ENCODE data around the gene DUSP7.

DUSP7 gene

DNA sequence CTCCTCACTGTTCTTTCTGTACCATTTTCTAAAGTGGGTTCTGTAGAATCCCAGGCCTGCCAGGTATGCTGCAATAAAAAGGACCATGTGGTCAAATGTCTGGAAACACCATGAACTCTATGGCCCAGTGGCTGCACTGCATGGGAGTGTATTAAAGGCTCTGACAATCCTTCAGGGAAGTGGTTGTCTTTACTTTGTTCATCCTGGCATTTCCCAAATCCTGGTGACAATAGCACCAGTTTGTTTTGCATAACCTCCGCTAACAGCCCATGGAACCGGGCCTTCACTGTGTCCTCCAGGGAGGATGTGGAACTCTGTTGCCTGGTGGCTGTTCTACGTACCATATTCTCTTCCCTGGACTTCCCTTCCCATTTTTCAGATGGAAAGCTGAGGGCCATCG lies 11.2 kb upstream of the DUSP7 start:
- DNase-seq (ENCODE audit: low read depth in 2 of 2): no peak

- DNase-seq (ENCODE audit: low read depth in 2 of 2): no peak
Measured at GRCh38 chr3:52067046-52067445, 10.7 kb upstream of the DUSP7 start.

DNA sequence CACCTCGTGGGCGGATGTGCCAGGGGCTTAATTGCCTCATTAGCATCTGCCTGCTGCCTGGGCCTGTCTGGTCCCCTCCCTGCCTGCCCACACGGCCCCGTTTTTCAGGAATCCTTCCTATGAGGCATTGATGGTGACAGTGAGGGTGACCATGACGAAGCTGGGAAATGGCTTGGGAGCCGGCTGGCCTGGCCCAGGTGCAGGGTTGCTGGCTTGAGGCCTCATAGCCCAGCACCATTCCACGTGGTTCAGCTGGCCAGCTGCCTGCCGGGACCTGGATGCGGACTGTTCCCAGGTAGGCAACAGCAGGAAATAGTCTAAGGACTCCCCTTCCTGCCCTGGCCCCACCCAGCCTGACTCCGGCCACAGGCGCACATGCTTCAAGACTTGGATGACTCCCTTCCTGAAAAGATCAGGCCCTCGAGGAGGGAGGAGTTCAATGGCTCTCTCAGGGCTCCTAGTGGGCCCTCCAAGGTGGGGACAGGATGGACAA lies 8.9 kb upstream of the DUSP7 start:
- no peak for DNase-seq (ENCODE audit: low read depth in 2 of 2)

DNA sequence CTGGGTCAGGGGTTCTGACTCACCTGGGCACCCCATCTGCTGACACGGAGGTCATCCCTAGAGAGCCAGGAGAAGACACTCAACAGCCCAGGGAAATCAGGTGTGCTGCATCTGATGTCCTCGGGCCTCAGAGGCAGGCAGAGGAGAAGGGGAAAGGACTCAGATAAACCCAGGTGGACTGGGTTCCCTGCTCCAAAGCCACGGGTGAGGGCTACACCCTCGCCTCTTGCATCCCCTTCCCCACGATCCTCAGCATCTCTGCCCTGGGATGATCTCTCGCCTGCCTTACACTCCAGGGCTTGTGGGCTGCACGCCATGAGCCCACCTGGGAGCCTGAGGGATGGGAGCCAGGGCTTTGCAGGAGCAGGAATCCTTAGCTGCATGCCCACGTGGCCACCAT lies 8.2 kb upstream of the DUSP7 start:
- no peak for DNase-seq (ENCODE audit: low read depth in 2 of 2)

- DNase-seq (ENCODE audit: low read depth in 2 of 2): no peak
Measured at GRCh38 chr3:52063026-52063723, 6.8 kb upstream of the DUSP7 start.

DNA sequence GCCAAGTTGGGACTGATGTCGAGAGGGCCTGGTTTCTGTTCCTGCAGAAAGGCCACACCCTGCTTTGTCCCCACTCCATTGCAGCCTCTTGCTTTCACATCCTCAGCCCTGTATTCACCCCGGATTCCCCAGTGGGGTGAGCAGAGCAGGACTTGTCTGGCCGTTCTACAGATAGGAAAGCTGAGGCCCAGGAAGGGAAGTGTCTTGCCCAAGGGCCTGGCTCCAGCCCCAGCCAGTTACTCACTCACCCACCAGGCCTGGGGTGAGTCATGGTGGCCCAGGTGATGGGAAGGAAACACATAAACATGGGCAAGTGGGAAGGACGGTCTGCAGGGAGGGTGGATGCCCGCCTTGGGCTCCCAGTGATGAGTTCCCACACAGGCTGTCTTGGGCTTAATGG lies 6.1 kb upstream of the DUSP7 start:
- DNase-seq (ENCODE audit: low read depth in 2 of 2): no peak

DNA sequence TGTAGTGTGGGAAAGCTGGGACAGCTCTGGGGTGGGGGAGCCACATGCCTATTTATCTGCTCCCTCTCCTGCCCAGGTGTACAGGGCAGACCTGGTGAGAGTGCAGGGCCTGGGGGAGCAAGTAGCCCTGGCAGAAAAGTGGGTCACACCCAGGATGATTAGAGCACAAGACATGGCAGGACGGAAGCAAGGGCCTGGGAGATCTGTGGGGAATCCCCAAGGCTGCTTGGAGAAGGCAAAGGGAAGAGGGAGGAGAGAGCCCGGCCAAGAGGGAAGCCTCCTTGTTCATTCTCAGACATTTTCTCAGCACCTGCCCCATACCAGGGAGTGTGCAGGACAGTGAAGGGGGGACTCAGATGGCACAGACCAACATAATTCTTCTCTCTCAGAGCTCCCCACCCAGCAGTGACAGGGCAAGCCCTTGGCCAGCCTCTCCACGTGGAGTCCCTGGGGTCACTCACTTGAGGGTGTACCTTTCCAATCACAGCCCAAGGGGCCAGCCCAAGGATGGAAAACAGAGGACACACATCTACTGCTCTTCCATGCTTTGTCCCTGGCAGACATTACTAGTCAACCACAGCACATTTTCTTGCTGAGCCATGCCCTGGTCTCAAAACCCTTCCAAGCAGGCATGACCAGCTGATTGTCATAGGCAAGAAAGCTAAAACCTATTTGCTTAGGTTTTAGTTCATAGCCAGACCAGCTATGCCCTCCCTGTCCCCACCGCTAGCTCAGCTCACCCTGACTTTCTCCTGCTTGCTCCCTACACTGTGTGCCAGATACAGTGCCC lies 4.9 kb upstream of the DUSP7 start:
- DNase-seq (ENCODE audit: low read depth in 2 of 2): no peak

GRCh38 chr3:52059781-52060180 lies 3.4 kb upstream of the DUSP7 start:
- no peak for DNase-seq (ENCODE audit: low read depth in 2 of 2)

- DNase-seq (ENCODE audit: low read depth in 2 of 2): no peak
Measured at GRCh38 chr3:52057812-52058495, 1.6 kb upstream of the DUSP7 start.

DNA sequence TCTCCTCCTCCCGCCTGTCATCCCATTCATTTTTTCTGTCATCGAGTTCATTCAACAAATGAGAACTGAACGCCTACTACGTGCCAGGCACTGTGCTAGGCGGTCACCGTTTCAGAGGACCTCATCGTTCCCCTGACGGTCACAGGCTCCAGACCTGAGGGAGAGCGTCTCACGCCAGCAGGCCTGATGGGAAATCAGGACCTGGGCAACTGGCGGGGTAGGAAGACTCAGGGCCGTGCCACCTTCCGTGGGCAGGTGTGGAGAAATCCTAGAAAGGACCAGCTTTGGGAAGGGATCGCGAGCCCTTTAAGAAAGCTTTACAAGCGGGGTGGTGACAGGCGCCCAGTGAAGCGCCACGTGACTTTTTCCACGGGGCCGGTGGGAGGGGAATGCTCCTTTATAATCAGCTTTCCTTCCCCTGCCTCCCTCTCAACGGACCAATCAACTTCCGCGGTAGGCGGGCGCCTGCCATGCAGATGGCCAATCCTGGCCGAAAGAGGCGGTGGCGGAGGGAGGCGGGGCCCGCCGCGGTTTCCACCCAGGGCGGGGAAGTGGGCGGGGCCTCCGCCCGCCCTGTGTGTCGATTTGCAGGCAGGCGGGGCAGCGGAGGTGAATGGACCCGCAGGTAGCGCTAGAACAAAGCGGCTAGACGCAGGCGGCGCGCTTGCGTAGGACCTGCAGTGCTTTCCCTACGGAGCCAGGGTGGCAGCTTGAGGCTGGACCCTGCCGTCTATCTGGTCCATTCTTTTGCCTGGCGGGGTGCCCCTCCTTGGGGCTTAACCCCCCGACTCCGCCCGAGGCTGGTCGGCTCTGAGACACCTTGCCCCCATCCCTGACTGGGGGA lies 819 bp upstream of the DUSP7 start:
- peak; percentile 98 to 99 for DNase-seq (ENCODE audit: low read depth in 2 of 2)

DNA sequence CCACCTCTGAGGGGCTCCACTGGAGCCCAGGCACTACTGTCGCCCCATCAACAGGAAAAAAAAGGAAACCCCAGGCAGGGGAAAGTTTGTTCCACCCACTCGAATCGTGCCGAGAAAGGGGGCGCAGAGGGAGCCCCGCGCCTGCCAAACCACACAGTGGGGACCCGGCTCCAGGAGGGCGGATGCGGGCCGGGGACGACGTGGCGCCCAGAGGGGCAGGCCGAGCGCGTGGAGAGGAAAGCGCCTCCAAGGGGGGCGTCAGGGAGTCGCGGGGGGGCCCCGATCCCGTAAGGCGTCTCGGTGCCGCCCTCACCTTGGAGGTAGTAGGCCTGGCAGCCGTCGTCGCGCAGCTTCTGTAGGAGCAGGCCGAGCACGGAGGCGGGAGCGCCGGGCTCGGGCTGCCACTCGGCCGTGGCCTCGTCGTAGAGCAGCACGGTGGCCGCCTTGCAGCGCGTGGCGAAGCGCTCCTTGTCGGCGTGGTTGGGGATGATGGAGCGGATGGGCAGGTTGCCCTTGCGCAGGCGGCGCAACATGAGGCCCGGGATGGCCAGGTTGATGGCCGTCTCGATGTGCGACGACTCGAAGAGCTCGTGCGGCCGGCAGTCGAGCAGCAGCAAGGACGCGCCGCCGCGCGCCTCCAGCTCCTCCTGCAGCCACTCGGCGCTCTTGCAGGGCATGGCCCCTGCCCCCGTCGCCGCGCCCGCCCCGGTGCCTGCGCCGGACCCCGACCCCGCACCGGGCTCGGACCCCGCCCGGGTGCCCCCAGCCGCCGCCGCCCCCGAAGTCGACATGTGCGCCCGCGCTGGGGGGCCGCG lies 627 bp downstream of the DUSP7 start:
- DNase-seq (ENCODE audit: low read depth in 2 of 2): peak; percentile 18 to 22

GRCh38 chr3:52054661-52055511 lies 1.5 kb downstream of the DUSP7 start:
- no peak for DNase-seq (ENCODE audit: low read depth in 2 of 2)

DNA sequence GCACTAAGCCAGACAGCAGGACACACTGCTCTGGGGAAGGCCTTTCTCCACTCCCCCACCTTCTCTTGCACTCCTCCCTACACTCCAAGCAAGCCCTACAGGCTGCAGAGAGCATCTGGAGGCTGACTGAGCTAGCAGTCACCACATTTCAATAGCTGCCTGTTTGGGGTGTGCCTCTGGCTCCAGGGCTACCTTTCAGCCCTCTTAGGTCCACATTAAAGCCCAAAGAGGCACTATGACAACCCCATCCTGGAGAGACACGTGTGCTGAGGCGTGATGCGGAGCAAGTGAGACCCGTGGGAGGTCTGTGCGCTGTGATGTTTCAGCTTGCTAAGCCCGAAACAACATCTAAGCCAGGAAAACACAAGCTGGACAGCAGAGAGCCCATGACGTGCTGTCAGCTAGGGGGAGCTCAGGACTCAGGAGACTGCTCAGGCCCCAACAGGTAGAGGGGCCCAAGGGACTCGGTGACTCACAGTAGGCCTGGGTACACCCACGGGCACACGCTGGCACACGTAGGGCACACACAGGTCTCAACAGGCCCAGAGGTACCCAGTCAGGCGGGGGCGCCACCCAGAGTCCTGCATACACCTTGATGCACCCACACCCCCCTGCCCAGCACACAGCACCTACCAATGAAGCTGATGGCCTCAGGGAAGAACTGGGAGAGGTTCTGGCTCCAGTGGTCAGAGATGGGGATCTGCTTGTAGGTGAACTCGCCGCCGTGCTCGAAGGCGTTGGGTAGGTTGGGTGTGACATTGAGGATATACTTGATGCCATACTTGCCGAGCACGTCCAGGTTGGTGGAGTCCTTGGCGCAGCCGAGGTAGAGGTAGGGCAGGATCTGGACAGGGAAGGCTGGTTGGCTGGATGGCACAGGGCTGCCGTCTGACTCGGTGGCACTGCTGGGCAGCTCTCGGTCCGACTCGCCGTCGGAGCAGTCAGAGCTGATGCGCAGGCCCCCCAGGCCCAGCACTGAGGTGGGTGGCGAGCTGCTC lies 2.8 kb downstream of the DUSP7 start:
- no peak for DNase-seq (ENCODE audit: low read depth in 2 of 2)

DNA sequence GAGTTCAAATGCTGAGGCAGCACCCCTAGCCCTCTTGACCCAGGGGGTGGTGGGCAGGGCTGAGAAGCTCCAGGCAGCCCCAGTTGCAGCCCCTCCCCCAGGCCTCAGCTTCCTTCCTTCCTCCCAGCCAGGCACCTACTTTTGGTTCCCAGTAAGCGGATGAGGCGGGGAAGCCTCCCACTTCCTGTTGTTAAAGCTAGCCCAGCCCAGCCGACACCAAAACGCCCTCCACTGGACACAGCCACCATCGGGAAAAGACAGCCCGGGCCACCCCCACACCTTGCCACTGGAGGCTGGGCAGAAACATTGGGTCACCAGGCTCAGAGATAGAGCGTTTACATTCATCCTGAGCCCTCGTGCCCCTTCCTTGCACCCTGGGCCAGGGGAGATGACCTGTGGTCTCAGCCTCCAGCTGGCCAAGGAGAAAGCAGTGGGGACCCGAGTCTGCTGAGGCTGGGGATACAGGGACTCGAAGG lies 3.5 kb downstream of the DUSP7 start:
- peak in 1 of 2 donors; percentile 29 for DNase-seq (ENCODE audit: low read depth in 2 of 2)

DNA sequence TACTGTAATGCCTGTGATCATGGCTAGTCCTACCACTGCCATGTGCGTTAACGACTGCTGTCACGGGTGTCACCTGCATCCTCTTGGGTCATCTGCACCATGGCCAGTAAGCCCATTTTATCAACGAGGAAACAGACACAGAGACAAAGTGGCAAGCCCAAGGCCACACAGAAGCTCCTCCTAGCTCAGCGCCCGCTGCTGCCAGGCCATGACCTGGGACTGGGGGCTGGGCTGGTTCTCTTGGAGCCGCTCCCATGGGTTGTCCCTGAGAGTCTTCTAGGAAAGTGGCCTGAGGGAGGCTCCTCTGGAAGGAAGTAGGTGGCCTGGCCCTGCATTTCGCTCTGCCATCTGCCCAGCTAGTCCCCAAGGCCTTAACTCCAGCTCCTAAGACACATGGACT lies 4.9 kb downstream of the DUSP7 start:
- DNase-seq (ENCODE audit: low read depth in 2 of 2): no peak

- no peak for DNase-seq (ENCODE audit: low read depth in 2 of 2)
Measured at GRCh38 chr3:52050571-52050970, 5.8 kb downstream of the DUSP7 start.

DNA sequence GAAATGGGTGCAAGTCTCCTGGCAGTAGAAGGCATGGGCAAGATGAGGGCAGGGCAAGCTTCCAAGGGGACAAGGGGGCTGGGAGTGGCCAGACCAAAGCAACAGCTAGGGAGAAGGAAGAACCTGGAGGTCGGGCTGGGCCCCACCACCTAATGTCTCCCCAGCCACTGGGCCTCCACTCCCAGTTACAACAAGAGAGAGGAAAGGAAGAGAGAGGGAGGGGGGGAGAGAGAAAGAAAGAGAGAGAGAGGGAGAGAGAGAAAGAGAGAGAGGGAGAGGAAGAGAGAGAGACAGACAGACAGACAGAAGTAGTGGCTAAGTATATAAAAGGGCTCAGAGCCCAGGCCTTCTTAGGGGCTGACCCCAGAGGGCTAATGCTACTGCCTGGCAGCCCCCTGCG lies 6.9 kb downstream of the DUSP7 start:
- DNase-seq (ENCODE audit: low read depth in 2 of 2): no peak

- no peak for DNase-seq (ENCODE audit: low read depth in 2 of 2)
Measured at GRCh38 chr3:52047295-52047960, 8.9 kb downstream of the DUSP7 start.

All from activated CD4-positive, alpha-beta T cell treated with anti-CD3 and anti-CD28 coated beads for 24 hours (primary cell).